Right atrium auricular region (tissue), 2 donors: ENCODE measurements around the gene PDZD7. TPM values are rescaled to one million over a fixed set of nuclear protein-coding genes. Genes with fewer than 3 reads are reported as not detected.

ENCODE experiments used
- DNase-seq: peaks from one replicate; pipeline ENCODE4 v3.0.0-alpha.2; 2019; ENCODE audit warnings: low spot score
- H3K27ac ChIP-seq, 2 donors: fragments of 200-600 bp; sonication (generic); 1 replicate in 1 of 2; 2 replicates in 1 of 2; pipeline ENCODE4 v1.5.1; 2016 to 2019
- H3K27me3 ChIP-seq, 2 donors: fragments of 200-600 bp; sonication (generic); one replicate each; pipeline versions ENCODE4 v1.5.1 to v1.6.0; 2017 to 2019
- H3K36me3 ChIP-seq: fragments of 200-600 bp; sonication (generic); one replicate; pipeline ENCODE4 v1.5.1; 2016
- H3K4me1 ChIP-seq, 2 donors: fragments of 200-600 bp; sonication (generic); one replicate each; pipeline versions ENCODE4 v1.5.1 to v1.6.0; 2017 to 2019
- H3K4me3 ChIP-seq, 2 donors: fragments of 200-600 bp; sonication (generic); 1 replicate in 1 of 2; 2 replicates in 1 of 2; pipeline ENCODE4 v1.5.1; 2017 to 2019; ENCODE audit warnings: mild to moderate bottlenecking in 1 of 2, moderate library complexity in 1 of 2
- H3K9me3 ChIP-seq, 2 donors: fragments of 200-600 bp; sonication (generic); one replicate each; pipeline ENCODE4 v1.5.1; 2019
- CTCF ChIP-seq, 2 donors: fragments of 200-600 bp; sonication (generic); IDR thresholded peaks; one replicate each; pipeline ENCODE4 v1.5.1; 2019; ENCODE audit warnings: antibody characterized with exemption in 2 of 2
- total RNA-seq, 2 donors: library from RNA; depleted of rRNA; stranded (reverse); fragments of >200 nt; gene quantifications; one replicate each; pipeline ENCODE4 v1.1.0, GENCODE V29; 2016

The PDZD7 gene
- total RNA-seq, 2 donors from 2014 or later: 0.59 to 1.3 TPM

DNA sequence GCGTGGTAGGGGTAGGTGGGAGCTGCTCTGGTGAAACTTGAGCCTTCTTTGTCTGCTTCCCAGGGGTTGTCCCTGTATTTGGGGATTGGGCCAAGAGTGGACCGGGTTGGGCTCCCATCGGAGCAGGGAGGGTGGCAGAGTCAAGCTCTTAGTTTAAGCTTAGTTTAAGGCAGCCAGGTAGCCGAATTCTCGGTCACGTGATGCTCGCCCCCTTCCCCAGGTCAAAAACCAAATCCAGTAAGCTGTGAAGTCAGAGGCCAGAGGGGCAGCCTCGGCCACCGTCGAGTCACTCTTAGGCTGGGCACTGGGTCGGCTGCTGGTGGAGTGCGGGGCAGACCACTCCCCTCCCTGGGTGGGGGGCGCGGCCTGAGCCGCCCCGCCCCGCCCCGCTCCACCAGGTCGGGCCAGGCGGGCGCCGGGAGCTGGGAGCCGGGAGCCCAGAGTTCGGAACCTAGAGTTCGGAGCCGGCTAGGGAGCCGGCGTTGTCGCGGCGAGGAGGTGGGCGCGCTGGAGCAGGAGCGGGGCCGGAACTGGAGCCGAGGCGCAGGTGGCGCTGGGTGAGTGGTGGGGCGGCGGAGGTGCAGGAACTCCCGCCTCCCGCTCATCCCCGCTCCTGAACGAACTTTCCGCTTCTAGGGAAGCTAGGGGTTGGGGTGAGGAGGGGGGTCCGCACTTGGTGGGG is 34.1 kb downstream of the PDZD7 start:
- no peaks in the 10 kb centered on the region for H3K9me3 ChIP-seq
- peaks cover 0 to 45% of the 10 kb centered on the region in 2 donors for H3K4me1 ChIP-seq
- H3K4me3 ChIP-seq: peak overlapping the region; percentile 88 to 93
- TF ChIP-seq CTCF (IDR thresholded peaks at IDR 0.05): no peak
- H3K36me3 ChIP-seq: peaks cover 9% of the 10 kb centered on the region
- DNase-seq: no peak
- peak overlapping the region; percentile 99 to 100 for H3K27ac ChIP-seq
- no peaks in the 10 kb centered on the region for H3K27me3 ChIP-seq

- no peak for TF ChIP-seq CTCF (IDR thresholded peaks at IDR 0.05)
- no peak for DNase-seq
- Histone ChIP-seq H3K36me3 (peaks cover 25% of the 10 kb centered on the region), H3K9me3 (no peaks in the 10 kb centered on the region), H3K27me3 (no peaks in the 10 kb centered on the region), H3K27ac (no peak overlapping the region), H3K4me3 (no peak overlapping the region), H3K4me1 (peaks cover 0 to 29% of the 10 kb centered on the region in 2 donors)
Observed at GRCh38 chr10:100995181-100995580, 35.7 kb downstream of the PDZD7 start.

- H3K27me3 ChIP-seq: no peaks in the 10 kb centered on the region
Observed at GRCh38 chr10:100993986-100994708, 36.8 kb downstream of the PDZD7 start.

GRCh38 chr10:100989088-100989487 is 41.8 kb downstream of the PDZD7 start:
- DNase-seq: no peak
- peaks cover 37% of the 10 kb centered on the region for H3K36me3 ChIP-seq
- H3K9me3 ChIP-seq: no peaks in the 10 kb centered on the region
- H3K4me1 ChIP-seq: peaks cover 0 to 22% of the 10 kb centered on the region in 2 donors
- H3K4me3 ChIP-seq: no peak overlapping the region
- no peak for TF ChIP-seq CTCF (IDR thresholded peaks at IDR 0.05)
- no peak overlapping the region for H3K27ac ChIP-seq
- H3K27me3 ChIP-seq: no peaks in the 10 kb centered on the region

More at GRCh38 chr10:100993986-100994708, 36.8 kb downstream of the PDZD7 start:
- TF ChIP-seq CTCF (IDR thresholded peaks at IDR 0.05): peak; percentile 47 to 79
- H3K9me3 ChIP-seq: no peaks in the 10 kb centered on the region
- H3K36me3 ChIP-seq: peaks cover 35% of the 10 kb centered on the region
- H3K4me3 ChIP-seq: no peak overlapping the region
- H3K4me1 ChIP-seq: peaks cover 0 to 27% of the 10 kb centered on the region in 2 donors
- DNase-seq: no peak
- no peak overlapping the region for H3K27ac ChIP-seq

- no peak for TF ChIP-seq CTCF (IDR thresholded peaks at IDR 0.05)
- no peaks in the 10 kb centered on the region for H3K27me3 ChIP-seq
- H3K4me1 ChIP-seq: peaks cover 0 to 22% of the 10 kb centered on the region in 2 donors
- H3K27ac ChIP-seq: no peak overlapping the region
- H3K4me3 ChIP-seq: peak overlapping the region; percentile 91 to 94
- H3K36me3 ChIP-seq: peaks cover 38% of the 10 kb centered on the region
- no peaks in the 10 kb centered on the region for H3K9me3 ChIP-seq
- no peak for DNase-seq
Observed at GRCh38 chr10:100988166-100988565, 42.8 kb downstream of the PDZD7 start.
